GM18502 (cell line): ENCODE data around the gene RHO.
"Not testable (repeated sequence)": the region's sequence is repeated elsewhere in the genome, so short reads cannot be mapped to it uniquely, and the experiment has no call there.

Source experiments
- ATAC-seq: cut with Tn5 transposase; IDR thresholded peaks from one replicate; pipeline ENCODE4 v1.9.1; 2021; ENCODE audit warnings: mild to moderate bottlenecking; ENCODE audit not compliant: unreplicated experiment, poor library complexity

RHO gene

GRCh38 chr3:129539206-129539605 is 10.8 kb downstream of the RHO start:
- no peak for ATAC-seq

GRCh38 chr3:129540776-129541516 is 12.5 kb downstream of the RHO start:
- no peak for ATAC-seq

GRCh38 chr3:129542747-129543146 is 14.3 kb downstream of the RHO start:
- ATAC-seq = no peak

GRCh38 chr3:129543156-129543790 is 14.8 kb downstream of the RHO start, which contains the start of gene H1-8:
Gene H1-8 (plus strand): TSS chr3:129543175. CDS start chr3:129543219, 44 bp downstream.
- no peak for ATAC-seq

- ATAC-seq = no peak
Observed at GRCh38 chr3:129543999-129544398, 15.6 kb downstream of the RHO start.

GRCh38 chr3:129545951-129546350 is 17.5 kb downstream of the RHO start:
- ATAC-seq = not testable (repeated sequence)

GRCh38 chr3:129547241-129547640 is 18.8 kb downstream of the RHO start:
- ATAC-seq = no peak

GRCh38 chr3:129548104-129548965 is 19.9 kb downstream of the RHO start:
- no peak for ATAC-seq

- no peak for ATAC-seq
Observed at GRCh38 chr3:129549006-129549800, 20.8 kb downstream of the RHO start.

- no peak for ATAC-seq
Observed at GRCh38 chr3:129549805-129550204, 21.4 kb downstream of the RHO start.

GRCh38 chr3:129552287-129553050 is 24.0 kb downstream of the RHO start:
- no peak for ATAC-seq

- no peak for ATAC-seq
Observed at GRCh38 chr3:129553171-129553570, 24.7 kb downstream of the RHO start.

GRCh38 chr3:129553719-129554118 is 25.3 kb downstream of the RHO start:
- no peak for ATAC-seq

GRCh38 chr3:129554356-129555152 is 26.1 kb downstream of the RHO start:
- ATAC-seq = no peak

GRCh38 chr3:129555153-129555550 is 26.7 kb downstream of the RHO start:
- ATAC-seq = no peak

- no peak for ATAC-seq
Observed at GRCh38 chr3:129555616-129556357, 27.3 kb downstream of the RHO start.

- ATAC-seq = no peak
Observed at GRCh38 chr3:129556358-129556695, 27.9 kb downstream of the RHO start.

- ATAC-seq = no peak
Observed at GRCh38 chr3:129556890-129557547, 28.6 kb downstream of the RHO start.
